Measurements from ENCODE around the gene KCNJ6.

- TF ChIP-seq, protein P1, sequence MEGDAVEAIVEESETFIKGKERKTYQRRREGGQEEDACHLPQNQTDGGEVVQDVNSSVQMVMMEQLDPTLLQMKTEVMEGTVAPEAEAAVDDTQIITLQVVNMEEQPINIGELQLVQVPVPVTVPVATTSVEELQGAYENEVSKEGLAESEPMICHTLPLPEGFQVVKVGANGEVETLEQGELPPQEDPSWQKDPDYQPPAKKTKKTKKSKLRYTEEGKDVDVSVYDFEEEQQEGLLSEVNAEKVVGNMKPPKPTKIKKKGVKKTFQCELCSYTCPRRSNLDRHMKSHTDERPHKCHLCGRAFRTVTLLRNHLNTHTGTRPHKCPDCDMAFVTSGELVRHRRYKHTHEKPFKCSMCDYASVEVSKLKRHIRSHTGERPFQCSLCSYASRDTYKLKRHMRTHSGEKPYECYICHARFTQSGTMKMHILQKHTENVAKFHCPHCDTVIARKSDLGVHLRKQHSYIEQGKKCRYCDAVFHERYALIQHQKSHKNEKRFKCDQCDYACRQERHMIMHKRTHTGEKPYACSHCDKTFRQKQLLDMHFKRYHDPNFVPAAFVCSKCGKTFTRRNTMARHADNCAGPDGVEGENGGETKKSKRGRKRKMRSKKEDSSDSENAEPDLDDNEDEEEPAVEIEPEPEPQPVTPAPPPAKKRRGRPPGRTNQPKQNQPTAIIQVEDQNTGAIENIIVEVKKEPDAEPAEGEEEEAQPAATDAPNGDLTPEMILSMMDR (IDR thresholded peaks at IDR 0.05), result no peak
- TF ChIP-seq POLR2A (IDR thresholded peaks at IDR 0.05), result no peak
Measured at GRCh38 chr21:37873655-37874054, 42.6 kb downstream of the KCNJ6 start.
